NCI-H2107 treated with DMSO at 0.1 percent for 48 hours (cell line): ENCODE results near the gene MSANTD2.
"Not testable (repeated sequence)": the region's sequence is repeated elsewhere in the genome, so short reads cannot be mapped to it uniquely, and the experiment has no call there.

Source experiments
- DNase-seq: peaks from one replicate; lab custom pipeline; 2025; ENCODE audit not compliant: unreplicated experiment; lab: John Stamatoyannopoulos, UW

Gene MSANTD2

GRCh38 chr11:124778281-124778680, 21.9 kb downstream of the MSANTD2 start:
- DNase-seq: no peak

DNA sequence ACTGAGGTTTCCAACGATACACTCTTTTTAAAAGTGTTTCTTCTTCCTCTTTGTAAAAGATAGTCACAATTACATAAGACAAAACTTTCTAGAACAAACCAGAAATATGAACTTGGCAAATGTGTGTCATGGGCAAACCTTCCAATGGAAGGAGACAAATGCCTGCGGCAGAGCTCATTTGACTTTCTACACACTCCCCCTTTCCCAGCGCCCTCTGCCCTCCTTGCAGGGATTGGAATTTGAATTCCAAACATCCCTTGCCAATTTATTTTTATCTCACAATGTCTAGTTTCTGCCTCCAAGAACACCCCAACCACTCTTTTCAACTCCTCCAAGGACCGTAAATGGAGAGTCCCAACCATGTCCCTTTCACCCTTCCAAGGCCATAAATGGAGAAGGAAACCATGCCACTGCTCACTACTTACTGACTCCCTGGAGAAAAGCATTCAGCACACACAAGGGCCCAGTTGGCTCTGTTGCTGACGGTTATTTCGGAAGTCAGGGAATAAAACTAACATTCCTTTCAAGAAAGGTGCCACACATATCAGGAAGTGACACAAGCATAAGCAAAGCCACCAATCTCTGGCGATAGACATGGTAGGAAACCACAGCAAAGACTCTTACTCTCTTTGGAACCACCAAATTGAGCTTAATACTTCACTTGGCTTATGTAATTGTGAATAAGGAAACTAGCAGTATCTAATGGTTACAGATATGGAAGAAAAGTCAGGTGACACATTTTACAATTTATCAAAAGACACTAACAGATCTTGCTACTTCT, 23.2 kb downstream of the MSANTD2 start:
- no peak for DNase-seq

DNA sequence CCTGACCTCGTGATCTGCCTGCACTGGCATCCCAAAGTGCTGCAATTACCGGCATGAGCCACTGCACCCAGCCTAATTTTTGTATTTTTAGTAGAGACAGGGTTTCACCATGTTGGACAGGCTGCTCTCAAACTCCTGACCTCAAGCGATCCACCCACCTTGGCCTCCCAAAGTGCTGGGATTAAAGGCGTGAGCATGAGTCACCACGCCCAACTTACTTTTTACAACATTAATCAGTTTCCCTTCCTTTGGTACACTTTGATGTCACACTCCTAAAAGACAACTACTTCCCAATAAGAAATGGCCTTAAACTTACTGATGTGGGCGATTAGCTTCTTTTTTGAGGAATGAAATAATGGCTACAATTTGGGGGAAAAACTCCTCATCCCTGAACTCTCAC, 29.2 kb downstream of the MSANTD2 start:
- DNase-seq: not testable (repeated sequence)

DNA sequence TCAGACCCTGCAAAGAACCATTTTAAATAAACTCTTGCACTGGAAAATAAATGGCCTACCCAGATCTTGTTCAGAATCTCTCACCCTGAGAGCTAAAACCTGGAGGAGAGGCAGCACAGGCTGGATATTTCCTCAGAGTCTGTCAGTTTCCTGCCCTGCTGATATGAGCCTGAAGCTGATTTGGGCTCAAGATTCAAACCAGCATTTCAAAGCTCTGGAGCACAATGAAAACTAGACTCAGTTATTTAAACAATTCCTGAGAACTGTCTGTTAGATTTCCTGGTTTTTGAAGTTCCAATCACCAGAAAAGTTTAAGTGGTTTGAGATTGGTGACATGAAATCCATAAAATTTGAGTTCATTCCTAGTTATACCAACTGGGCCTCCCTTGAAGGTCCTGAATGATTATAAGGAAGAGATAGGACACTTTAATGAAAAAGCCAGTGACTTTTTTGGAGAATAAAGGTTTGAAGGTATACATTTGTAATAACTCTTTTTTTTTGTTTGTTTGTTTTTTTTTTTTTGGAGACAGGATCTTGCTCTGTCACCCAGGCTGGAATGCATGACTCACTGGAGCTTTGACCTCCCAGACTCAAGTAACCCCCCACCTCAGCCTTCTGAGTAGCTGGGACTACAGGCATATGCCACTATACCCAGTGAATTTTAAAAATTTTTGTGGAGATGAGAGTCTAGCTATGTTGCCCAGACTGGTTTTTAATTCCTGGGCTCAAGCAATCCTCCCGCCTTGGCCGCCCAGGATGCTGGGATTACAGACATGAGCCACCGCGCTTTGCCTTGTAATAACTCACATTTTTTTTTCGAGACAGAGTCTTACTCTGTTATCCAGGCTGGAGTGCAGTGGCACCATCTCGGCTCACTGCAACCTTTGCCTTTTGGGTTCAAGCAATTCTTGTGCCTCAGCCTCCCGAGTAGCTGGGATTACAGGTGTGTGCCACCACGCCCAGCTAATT, 30.1 kb downstream of the MSANTD2 start:
- no peak for DNase-seq

DNA sequence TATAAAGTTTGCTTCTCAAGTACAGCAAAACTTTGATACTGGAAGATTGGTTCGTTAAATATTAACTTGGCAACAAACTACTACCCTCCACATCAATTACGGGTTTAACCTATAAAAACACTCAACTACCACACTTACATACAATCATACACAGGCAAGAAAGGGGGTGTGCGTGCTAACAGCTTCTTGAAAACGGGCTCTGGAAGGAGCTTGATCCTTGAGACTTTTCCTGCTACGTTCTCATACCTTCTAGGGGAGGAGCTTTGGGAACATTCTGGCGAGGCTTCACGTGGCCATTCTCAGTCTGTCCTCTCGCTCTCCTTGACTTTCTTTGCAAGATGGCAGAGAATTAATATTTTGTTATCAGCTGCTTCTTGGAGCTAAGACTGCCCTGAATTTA, 31.3 kb downstream of the MSANTD2 start:
- DNase-seq: no peak

DNA sequence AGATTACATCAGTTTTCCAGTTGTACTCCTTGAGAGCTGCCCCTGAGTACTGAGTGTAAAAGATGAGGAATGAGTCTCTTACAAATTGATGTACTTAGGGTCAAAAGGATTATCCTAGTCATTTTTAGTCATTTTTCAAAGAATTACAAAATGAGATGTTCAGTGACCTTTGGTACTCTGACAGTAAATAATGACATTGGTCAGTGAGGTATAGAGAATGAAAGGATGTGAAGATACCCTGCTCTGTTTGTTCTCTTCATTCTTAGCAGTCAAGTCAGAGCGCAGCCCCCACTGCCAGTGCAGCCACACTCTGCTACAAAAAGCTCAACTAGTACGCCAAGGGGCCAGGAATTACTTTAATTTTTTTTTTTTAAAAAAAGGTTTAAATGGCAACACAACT, 34.0 kb downstream of the MSANTD2 start:
- DNase-seq: no peak

DNA sequence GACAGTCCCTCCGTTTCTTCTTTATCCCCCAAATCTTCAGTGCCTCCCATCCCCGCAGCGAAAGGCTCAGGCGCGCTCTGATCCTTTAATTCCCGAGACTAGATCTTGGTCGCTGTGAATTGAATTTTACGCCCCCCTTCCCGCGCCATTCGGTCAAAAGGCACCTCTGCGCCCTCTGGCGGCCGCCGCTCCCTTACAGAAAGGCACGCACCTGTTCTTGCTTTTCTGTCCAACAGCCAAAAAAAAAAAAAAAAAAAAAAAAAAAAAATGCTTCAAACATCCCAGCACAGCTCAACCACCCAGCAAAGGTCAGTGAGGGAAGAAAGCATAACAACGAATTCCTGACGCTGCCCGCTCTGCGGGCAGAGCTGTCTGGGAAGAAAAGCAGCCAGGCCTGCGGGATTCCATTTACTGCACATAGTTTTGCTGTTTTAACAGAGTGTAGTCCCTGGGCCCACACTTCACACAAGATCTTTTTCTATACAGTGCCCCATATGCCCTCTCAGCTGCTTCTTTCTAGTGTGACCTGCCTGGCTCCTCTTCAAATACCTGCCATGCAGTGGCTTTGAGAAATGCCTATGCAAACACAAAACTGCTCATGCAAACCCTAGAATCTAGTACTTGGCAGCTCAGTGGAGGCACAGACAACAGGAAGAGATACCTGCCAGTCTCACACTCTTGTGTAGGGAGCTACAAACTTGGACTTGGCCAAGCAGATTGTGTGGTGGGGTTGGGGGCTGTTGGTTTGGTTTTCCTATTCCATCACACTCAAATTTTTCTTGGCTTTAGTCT, 36.9 kb downstream of the MSANTD2 start:
- DNase-seq: peak; percentile 7

GRCh38 chr11:124762624-124763155, 37.5 kb downstream of the MSANTD2 start:
- no peak for DNase-seq

GRCh38 chr11:124762105-124762623, 38.0 kb downstream of the MSANTD2 start, which contains the start of gene ESAM:
Gene ESAM, minus strand, starts transcription at chr11:124762290. Its CDS starts 136 bp downstream, at chr11:124762154.
- DNase-seq: no peak

GRCh38 chr11:124761301-124762104, 38.7 kb downstream of the MSANTD2 start:
- DNase-seq: no peak

DNA sequence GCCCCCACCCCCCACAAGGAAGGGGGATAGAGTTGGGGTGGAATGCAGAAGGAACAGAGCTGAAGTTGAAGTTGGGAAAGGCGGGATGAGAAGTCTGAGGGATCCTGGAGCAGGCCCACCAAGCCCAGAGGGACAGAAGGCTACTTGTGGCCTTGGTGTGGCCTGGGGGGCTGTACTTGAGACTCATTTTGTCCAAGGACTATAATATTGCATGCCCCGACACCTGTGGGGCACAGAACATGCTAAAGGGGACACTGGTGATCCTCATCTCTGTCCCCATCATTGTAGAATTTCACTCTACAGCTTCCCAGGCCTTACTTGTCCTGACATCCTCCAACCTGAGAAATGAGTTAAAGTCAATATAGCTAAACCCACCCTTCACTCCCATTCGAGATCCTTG, 39.4 kb downstream of the MSANTD2 start:
- no peak for DNase-seq

GRCh38 chr11:124760205-124760652, 40.0 kb downstream of the MSANTD2 start:
- DNase-seq: no peak

- DNase-seq: no peak
Measured at GRCh38 chr11:124759266-124760204, 40.7 kb downstream of the MSANTD2 start.

DNA sequence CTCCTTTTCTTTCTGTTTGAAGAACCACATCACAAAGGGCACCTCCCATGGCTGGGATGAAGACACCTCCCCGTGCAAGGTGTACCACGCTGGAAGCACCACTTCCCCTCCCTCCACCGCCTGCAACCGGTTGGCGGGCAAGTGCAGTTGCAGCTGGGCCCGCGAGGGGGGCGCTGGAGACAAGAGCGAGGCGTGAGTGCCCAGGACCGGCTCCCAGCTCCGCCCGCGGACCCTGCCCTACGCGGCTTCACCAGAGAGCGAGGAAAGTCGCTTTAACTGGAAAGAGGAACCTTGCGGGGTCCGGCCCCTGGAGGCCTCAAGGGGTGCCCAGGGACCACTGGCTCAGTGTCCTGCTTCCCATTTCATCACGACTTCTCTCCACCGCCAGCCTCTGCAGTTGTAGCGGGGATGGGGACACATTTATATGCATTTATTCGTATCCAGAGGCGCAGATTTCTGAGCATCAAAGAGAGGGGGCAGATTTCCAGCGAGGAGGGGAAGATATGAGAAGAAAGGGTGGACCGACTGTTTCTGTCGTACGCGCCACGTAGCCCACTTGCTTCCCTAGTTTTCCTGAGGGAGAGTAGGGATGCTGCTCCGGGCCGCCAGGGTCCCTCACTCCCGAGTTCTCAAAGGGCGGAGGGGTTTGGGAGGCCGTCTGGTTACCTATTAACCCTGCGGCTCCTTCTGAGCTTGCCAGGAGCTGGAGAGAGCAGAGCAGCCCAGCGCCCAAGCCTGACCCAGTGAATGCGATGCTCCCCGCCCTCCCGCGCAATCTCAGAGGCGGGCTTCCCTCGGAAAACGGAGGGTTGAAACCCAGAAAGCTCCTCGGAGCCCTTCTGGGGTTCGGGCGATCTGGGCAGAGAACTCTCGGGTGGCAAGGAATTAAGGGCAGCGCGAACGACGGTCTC, 41.6 kb downstream of the MSANTD2 start:
- peak; percentile 26 for DNase-seq

GRCh38 chr11:124757320-124757719, 42.9 kb downstream of the MSANTD2 start:
- no peak for DNase-seq

GRCh38 chr11:124756753-124757227, 43.4 kb downstream of the MSANTD2 start:
- no peak for DNase-seq

GRCh38 chr11:124756033-124756752, 44.0 kb downstream of the MSANTD2 start:
- no peak for DNase-seq
